K562 (cell line): ENCODE measurements around the gene GRK1. TPM values are rescaled to one million over a fixed set of nuclear protein-coding genes. Genes with fewer than 3 reads are reported as not detected.

Experiments used
- ATAC-seq: fragments of 200-7000 bp; cut with Tn5 transposase; 3 replicates; pipeline ENCODE4 v1.9.1; 2020; ENCODE audit warnings: moderate library complexity
- BruUV-seq: library from RNA; stranded (reverse); fragments of 400-500 nt; replicated peaks from 2 replicates; lab custom pipeline; 2021; lab: Mats Ljungman, UMichigan
- CTCF ChIA-PET: fragments of 300-600 bp; formaldehyde crosslinking; extraction: SDS; loops from one replicate; lab custom pipeline; 2021; ENCODE audit warnings: low intra/inter-chr PET ratio; lab: Yijun Ruan, JAX
- POLR2A ChIA-PET: fragments of 300-600, 350-650 bp; sonication (Branson Sonifier 250); formaldehyde crosslinking; extraction: SDS; loops from one replicate; lab custom pipeline; 2021; ENCODE audit warnings: antibody characterized with exemption, inconsistent platforms; lab: Yijun Ruan, JAX
- DNase-seq, 4 experiments: peaks; one replicate each; pipeline versions ENCODE4 v3.0.0 to v3.0.0-alpha.2; 2011 to 2018; ENCODE audit warnings: low spot score in 3 of 4, mixed read lengths in 3 of 4; ENCODE audit errors: extremely low read depth in 1 of 4
- FAIRE-seq: peaks from 2 replicates; lab custom pipeline; 2011; peaks lifted over from hg19 to GRCh38; lab: Jason Lieb, UNC
- H2AFZ ChIP-seq: 2 replicates; pipeline ENCODE4 v1.6.0; 2011; ENCODE audit warnings: low read depth, low read length, control low read depth, inconsistent platforms
- H3K27ac ChIP-seq: fragments of 200-600 bp; 3 replicates; pipeline ENCODE4 v1.8.0; 2011; ENCODE audit warnings: low read depth, mild to moderate bottlenecking, control low read depth, inconsistent platforms, low read length, moderate library complexity, mixed read lengths; ENCODE audit errors: extremely low read depth
- H3K27me3 ChIP-seq, 2 experiments: fragments of 300-600 bp in 1 of 2; 2 replicates in 1 of 2; 3 replicates in 1 of 2; pipeline versions ENCODE4 v1.6.0 to v1.8.0; 2011; ENCODE audit warnings: inconsistent platforms in 2 of 2, low read length in 2 of 2, mild to moderate bottlenecking in 1 of 2, mixed read lengths in 1 of 2, moderate library complexity in 1 of 2; ENCODE audit not compliant: control insufficient read depth in 2 of 2, insufficient read depth in 2 of 2
- H3K36me3 ChIP-seq: fragments of 300-600 bp; 3 replicates; pipeline ENCODE4 v1.8.0; 2011; ENCODE audit warnings: mild to moderate bottlenecking, low read length, inconsistent platforms; ENCODE audit not compliant: control insufficient read depth, insufficient read depth
- H3K4me1 ChIP-seq, 2 experiments: fragments of 200-600 bp in 1 of 2; replicated peaks in 1 of 2; 2 replicates in 1 of 2; 3 replicates in 1 of 2; pipeline versions ENCODE4 v1.5.1 to v1.8.0; 2011; ENCODE audit warnings: inconsistent platforms in 2 of 2, low read length in 2 of 2, mild to moderate bottlenecking in 1 of 2, mixed read lengths in 1 of 2, moderate library complexity in 1 of 2; ENCODE audit not compliant: control insufficient read depth in 2 of 2, insufficient read depth in 2 of 2
- H3K4me2 ChIP-seq: 2 replicates; pipeline ENCODE4 v1.6.1; 2011; ENCODE audit warnings: low read length, control low read depth, inconsistent platforms, mixed read lengths; ENCODE audit not compliant: insufficient read depth
- H3K4me3 ChIP-seq: fragments of 200-600 bp; sonication (generic), shearing (Covaris generic); 2 replicates; pipeline ENCODE4 v1.5.1; 2016; ENCODE audit warnings: control low read depth, inconsistent platforms
- H3K79me2 ChIP-seq: fragments of 200-600 bp; 3 replicates; pipeline ENCODE4 v1.8.0; 2011; ENCODE audit warnings: low read length, inconsistent platforms; ENCODE audit not compliant: control insufficient read depth, insufficient read depth
- H3K9ac ChIP-seq, 2 experiments: 2 replicates each; pipeline versions ENCODE4 v1.6.0 to v1.6.1; 2011; ENCODE audit warnings: low read depth in 2 of 2, low read length in 2 of 2, control low read depth in 1 of 2, inconsistent platforms in 1 of 2, mild to moderate bottlenecking in 1 of 2, mixed read lengths in 1 of 2; ENCODE audit not compliant: insufficient read depth in 1 of 2
- H3K9me1 ChIP-seq: one replicate; pipeline ENCODE4 v1.6.0; 2011; ENCODE audit warnings: inconsistent platforms, mild to moderate bottlenecking, low read length, moderate library complexity; ENCODE audit not compliant: control insufficient read depth, insufficient read depth
- H3K9me3 ChIP-seq: replicated peaks from 2 replicates; pipeline ENCODE4 v1.5.1; 2011; ENCODE audit warnings: low read depth, low read length, inconsistent platforms; ENCODE audit not compliant: control insufficient read depth, insufficient read depth
- H4K20me1 ChIP-seq: replicated peaks from 2 replicates; pipeline ENCODE4 v1.6.1; 2011; ENCODE audit warnings: low read length, inconsistent platforms, mixed read lengths; ENCODE audit not compliant: control insufficient read depth, insufficient read depth
- ARID2 ChIP-seq: fragments of 450-650 bp; IDR thresholded peaks from 2 replicates; pipeline ENCODE4 v1.6.1; 2017; ENCODE audit warnings: antibody characterized with exemption, mild to moderate bottlenecking
- MAFG ChIP-seq: fragments of 450-650 bp; conservative IDR thresholded peaks from 2 replicates; pipeline ENCODE4 v1.6.1; 2016; ENCODE audit warnings: missing genetic modification characterization, missing compliant biosample characterization
- MTA3 ChIP-seq: fragments of 450-650 bp; formaldehyde crosslinking; IDR thresholded peaks from 2 replicates; pipeline ENCODE4 v1.6.1; 2017; ENCODE audit warnings: mild to moderate bottlenecking, borderline replicate concordance
- NFE2 ChIP-seq: IDR thresholded peaks from 2 replicates; pipeline ENCODE4 v1.6.1; 2014; ENCODE audit warnings: antibody characterized with exemption, low read depth
- PHF21A ChIP-seq: fragments of 450-650 bp; IDR thresholded peaks from 2 replicates; pipeline ENCODE4 v1.6.1; 2017; ENCODE audit warnings: low read depth, borderline replicate concordance
- RNF2 ChIP-seq: sonication (generic); IDR thresholded peaks from 2 replicates; pipeline ENCODE4 v1.6.1; 2016
- SIX5 ChIP-seq, 2 experiments: IDR thresholded peaks; 2 replicates each; pipeline ENCODE4 v1.6.1; 2011; ENCODE audit warnings: low read length in 2 of 2, borderline replicate concordance in 1 of 2, low read depth in 1 of 2, mild to moderate bottlenecking in 1 of 2, moderate library complexity in 1 of 2; ENCODE audit not compliant: insufficient read depth in 1 of 2
- SMAD4 ChIP-seq: fragments of 250-450 bp; sonication (Bioruptor Pico); conservative IDR thresholded peaks from 2 replicates; pipeline ENCODE4 v1.8.0; 2021; ENCODE audit warnings: inconsistent platforms, mild to moderate bottlenecking, moderate library complexity
- SNIP1 ChIP-seq: fragments of 450-650 bp; IDR thresholded peaks from 2 replicates; pipeline ENCODE4 v1.7.1; 2017; ENCODE audit warnings: low read depth, mild to moderate bottlenecking
- STAT5B ChIP-seq: fragments of 250-450 bp; sonication (Bioruptor Pico); IDR thresholded peaks from 2 replicates; pipeline ENCODE4 v1.8.0; 2021; ENCODE audit warnings: mild to moderate bottlenecking, inconsistent platforms
- TEAD2 ChIP-seq: fragments of 450-650 bp; IDR thresholded peaks from 2 replicates; pipeline ENCODE4 v1.6.1; 2016; ENCODE audit warnings: missing genetic modification characterization, control low read depth, missing compliant biosample characterization
- ZNF3 ChIP-seq: fragments of 250-450 bp; sonication (Bioruptor Pico); IDR thresholded peaks from 2 replicates; pipeline ENCODE4 v1.5.0; 2021; ENCODE audit warnings: mild to moderate bottlenecking, moderate library complexity
- ZNF778 ChIP-seq: fragments of 450-650 bp; formaldehyde crosslinking; IDR thresholded peaks from 2 replicates; pipeline ENCODE4 v1.4.0; 2020; ENCODE audit warnings: mild to moderate bottlenecking, moderate library complexity
- WGBS: fragments of 100-300 bp; shearing (Covaris generic); methylation state at CpG from one replicate; pipeline ENCODE4 v1.1.6; 2016; ENCODE audit warnings: low coverage, mixed read lengths; ENCODE audit not compliant: insufficient coverage; ENCODE audit errors: missing lambda C conversion rate; 5-methylcytosine and 5-hydroxymethylcytosine counted together
- in situ Hi-C: fragments of 300-500 bp; cut with MboI; formaldehyde crosslinking; loops from 4 replicates; pipeline ENCODE4 v1.15.0; 2018; ENCODE audit warnings: inconsistent platforms, mixed read lengths
- intact Hi-C: fragments of 100-400 bp; cut with micrococcal nuclease; formaldehyde crosslinking; loops from 2 replicates; pipeline ENCODE4 v1.14.2; 2022
- polyA plus RNA-seq, 8 experiments: library from polyadenylated mRNA; depleted of rRNA in 4 of 8; stranded (reverse) in 5 of 8; unstranded in 3 of 8; fragments of >200 nt; fragmentation: Nextera tagmentation in 2 of 8; fragmentation: Illumina TruSeq in 1 of 8; extraction: Ambion mirVana in 2 of 8; extraction: Trizol in 1 of 8; gene quantifications; 2 replicates each; pipeline versions ENCODE4 v1.2.1 to v1.2.3, GENCODE V29; 2011 to 2014; ENCODE audit warnings: inconsistent platforms in 1 of 8, missing spikeins in 1 of 8
- total RNA-seq, 7 experiments: library from RNA; depleted of rRNA in 6 of 7; stranded (reverse); fragments of >200 nt in 6 of 7; fragmentation: Illumina TruSeq in 2 of 7; extraction: Trizol in 2 of 7; gene quantifications; 2 replicates each; pipeline versions ENCODE4 v1.2.1 to v1.2.3, GENCODE V29; 2011 to 2021; ENCODE audit warnings: low replicate concordance in 1 of 7
- TF ChIP-seq, protein P1 (sequence below), 2 experiments: fragments of 450-650 bp; conservative IDR thresholded peaks; 2 replicates each; pipeline ENCODE4 v1.6.1; 2017; ENCODE audit warnings: mild to moderate bottlenecking in 2 of 2, moderate library complexity in 2 of 2
- TF ChIP-seq, protein P2 (sequence below): fragments of 450-650 bp; IDR thresholded peaks from 2 replicates; pipeline ENCODE4 v1.6.1; 2016; ENCODE audit warnings: mild to moderate bottlenecking
- TF ChIP-seq, protein P3 (sequence below), 3 experiments: fragments of 200-800 bp in 1 of 3; sonication (Bioruptor generic) in 1 of 3; sonication (generic) in 1 of 3; formaldehyde crosslinking in 1 of 3; IDR thresholded peaks; 2 replicates each; pipeline versions ENCODE4 v1.6.1 to v1.8.0; 2016 to 2022; ENCODE audit warnings: mild to moderate bottlenecking in 2 of 3, missing compliant biosample characterization in 2 of 3, missing genetic modification characterization in 2 of 3, missing genetic modification reagents in 1 of 3
- TF ChIP-seq, protein P4 (sequence below): fragments of 250-450 bp; sonication (Bioruptor Pico); IDR thresholded peaks from 2 replicates; pipeline ENCODE4 v1.4.0; 2020; ENCODE audit warnings: borderline replicate concordance

Gene GRK1
- total and polyA plus RNA-seq, 9 of the 15 experiments (the other 6 are each of a cell fraction or from before 2014, with no cell fraction given) = 0.09 TPM; not detected in 8

DNA sequence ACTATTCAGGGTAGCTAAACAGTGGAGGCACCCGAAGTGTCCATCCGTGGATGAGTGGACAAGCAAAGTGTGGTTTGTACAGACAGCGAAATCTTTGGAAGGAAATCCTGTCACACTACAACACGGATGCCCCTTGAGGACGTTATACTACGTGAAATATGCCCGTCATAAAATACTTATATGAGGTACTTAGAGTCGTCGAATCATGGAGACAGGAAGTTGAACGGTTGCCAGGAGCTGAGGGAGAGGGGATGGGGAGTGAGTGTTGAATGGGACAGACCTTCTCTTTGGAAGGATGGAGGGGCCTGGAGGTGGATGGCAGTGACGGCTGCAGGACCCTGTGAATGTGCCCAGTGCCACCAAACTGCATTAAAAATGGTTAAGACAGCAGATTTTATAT, 20.6 kb upstream of the GRK1 start:
- ATAC-seq (no peak), DNase-seq (no peak)

More for the DNA sequence above, 20.6 kb upstream of the GRK1 start:
- peaks cover 5% of the 10 kb centered on the region for H3K9me3 ChIP-seq
- POLR2A ChIA-PET = no interaction called here
- 80% methylated on average over 8 of the region's 11 CpGs for WGBS
- FAIRE-seq = no peak
- no peak overlapping the region for H3K9ac ChIP-seq
- no peaks in the 10 kb centered on the region for H3K79me2 ChIP-seq
- H4K20me1 ChIP-seq = no peaks in the 10 kb centered on the region
- H3K27me3 ChIP-seq = peaks cover 0 to 6% of the 10 kb centered on the region in 2 experiments; a peak in 2 of 5 replicates
- H2AFZ ChIP-seq = no peak overlapping the region
- no peak overlapping the region for H3K4me3 ChIP-seq
- H3K27ac ChIP-seq = no peak overlapping the region
- H3K4me1 ChIP-seq = no peaks in the 10 kb centered on the region
- intact Hi-C loops = no loop called here
- no peak for TF ChIP-seq TEAD2 (tag)
- TF ChIP-seq MAFG = no peak
- TF ChIP-seq, protein P1, sequence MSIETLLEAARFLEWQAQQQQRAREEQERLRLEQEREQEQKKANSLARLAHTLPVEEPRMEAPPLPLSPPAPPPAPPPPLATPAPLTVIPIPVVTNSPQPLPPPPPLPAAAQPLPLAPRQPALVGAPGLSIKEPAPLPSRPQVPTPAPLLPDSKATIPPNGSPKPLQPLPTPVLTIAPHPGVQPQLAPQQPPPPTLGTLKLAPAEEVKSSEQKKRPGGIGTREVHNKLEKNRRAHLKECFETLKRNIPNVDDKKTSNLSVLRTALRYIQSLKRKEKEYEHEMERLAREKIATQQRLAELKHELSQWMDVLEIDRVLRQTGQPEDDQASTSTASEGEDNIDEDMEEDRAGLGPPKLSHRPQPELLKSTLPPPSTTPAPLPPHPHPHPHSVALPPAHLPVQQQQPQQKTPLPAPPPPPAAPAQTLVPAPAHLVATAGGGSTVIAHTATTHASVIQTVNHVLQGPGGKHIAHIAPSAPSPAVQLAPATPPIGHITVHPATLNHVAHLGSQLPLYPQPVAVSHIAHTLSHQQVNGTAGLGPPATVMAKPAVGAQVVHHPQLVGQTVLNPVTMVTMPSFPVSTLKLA (conservative IDR thresholded peaks at IDR 0.05) = no peak
- TF ChIP-seq SIX5 (IDR thresholded peaks at IDR 0.05; ENCODE audit: borderline replicate concordance in 1 of 2, insufficient read depth in 1 of 2, low read depth in 1 of 2, low read length in 2 of 2) = no peak
- TF ChIP-seq, protein P2, sequence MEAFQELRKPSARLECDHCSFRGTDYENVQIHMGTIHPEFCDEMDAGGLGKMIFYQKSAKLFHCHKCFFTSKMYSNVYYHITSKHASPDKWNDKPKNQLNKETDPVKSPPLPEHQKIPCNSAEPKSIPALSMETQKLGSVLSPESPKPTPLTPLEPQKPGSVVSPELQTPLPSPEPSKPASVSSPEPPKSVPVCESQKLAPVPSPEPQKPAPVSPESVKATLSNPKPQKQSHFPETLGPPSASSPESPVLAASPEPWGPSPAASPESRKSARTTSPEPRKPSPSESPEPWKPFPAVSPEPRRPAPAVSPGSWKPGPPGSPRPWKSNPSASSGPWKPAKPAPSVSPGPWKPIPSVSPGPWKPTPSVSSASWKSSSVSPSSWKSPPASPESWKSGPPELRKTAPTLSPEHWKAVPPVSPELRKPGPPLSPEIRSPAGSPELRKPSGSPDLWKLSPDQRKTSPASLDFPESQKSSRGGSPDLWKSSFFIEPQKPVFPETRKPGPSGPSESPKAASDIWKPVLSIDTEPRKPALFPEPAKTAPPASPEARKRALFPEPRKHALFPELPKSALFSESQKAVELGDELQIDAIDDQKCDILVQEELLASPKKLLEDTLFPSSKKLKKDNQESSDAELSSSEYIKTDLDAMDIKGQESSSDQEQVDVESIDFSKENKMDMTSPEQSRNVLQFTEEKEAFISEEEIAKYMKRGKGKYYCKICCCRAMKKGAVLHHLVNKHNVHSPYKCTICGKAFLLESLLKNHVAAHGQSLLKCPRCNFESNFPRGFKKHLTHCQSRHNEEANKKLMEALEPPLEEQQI = no peak
- no peak for TF ChIP-seq MTA3
- TF ChIP-seq, protein P3, sequence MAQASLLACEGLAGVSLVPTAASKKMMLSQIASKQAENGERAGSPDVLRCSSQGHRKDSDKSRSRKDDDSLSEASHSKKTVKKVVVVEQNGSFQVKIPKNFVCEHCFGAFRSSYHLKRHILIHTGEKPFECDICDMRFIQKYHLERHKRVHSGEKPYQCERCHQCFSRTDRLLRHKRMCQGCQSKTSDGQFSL (CRISPR knock-in tag; IDR thresholded peaks at IDR 0.05) = no peak
- TF ChIP-seq, protein P3 (tag; IDR thresholded peaks at IDR 0.05) = no peak
- TF ChIP-seq, protein P4, sequence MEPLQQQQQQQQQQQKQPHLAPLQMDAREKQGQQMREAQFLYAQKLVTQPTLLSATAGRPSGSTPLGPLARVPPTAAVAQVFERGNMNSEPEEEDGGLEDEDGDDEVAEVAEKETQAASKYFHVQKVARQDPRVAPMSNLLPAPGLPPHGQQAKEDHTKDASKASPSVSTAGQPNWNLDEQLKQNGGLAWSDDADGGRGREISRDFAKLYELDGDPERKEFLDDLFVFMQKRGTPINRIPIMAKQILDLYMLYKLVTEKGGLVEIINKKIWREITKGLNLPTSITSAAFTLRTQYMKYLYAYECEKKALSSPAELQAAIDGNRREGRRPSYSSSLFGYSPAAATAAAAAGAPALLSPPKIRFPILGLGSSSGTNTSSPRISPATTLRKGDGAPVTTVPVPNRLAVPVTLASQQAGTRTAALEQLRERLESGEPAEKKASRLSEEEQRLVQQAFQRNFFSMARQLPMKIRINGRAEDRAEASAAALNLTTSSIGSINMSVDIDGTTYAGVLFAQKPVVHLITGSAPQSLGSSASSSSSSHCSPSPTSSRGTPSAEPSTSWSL (CRISPR knock-in tag) = no peak
- TF ChIP-seq RNF2 = no peak
- no peak for TF ChIP-seq ARID2
- no peak for TF ChIP-seq ZNF3 (CRISPR knock-in tag)
- no peak for TF ChIP-seq NFE2
- TF ChIP-seq SNIP1 = no peak
- no peak for TF ChIP-seq STAT5B (CRISPR knock-in tag)
- TF ChIP-seq PHF21A = no peak
- TF ChIP-seq SMAD4 (CRISPR knock-in tag) = no peak
- no peak for TF ChIP-seq ZNF778 (CRISPR knock-in tag)
- peaks cover 6% of the 10 kb centered on the region; the same call in 2 of the 3 replicates for H3K36me3 ChIP-seq
- in situ Hi-C loops = no loop called here
- H3K4me2 ChIP-seq = no peak overlapping the region
- BruUV-seq = no TSS peak
- CTCF ChIA-PET = no interaction called here
- H3K9me1 ChIP-seq = no peaks in the 10 kb centered on the region
